AG09309 (cell line): ENCODE measurements around the gene MTHFR.

ENCODE experiments used
- DNase-seq: peaks from one replicate; pipeline ENCODE4 v3.0.0-alpha.2; 2010; ENCODE audit warnings: low read depth
- H3K4me3 ChIP-seq: 2 replicates; pipeline ENCODE4 v1.5.1; 2011; ENCODE audit warnings: mild to moderate bottlenecking, low read depth, low read length, moderate library complexity; ENCODE audit not compliant: control insufficient read depth
- CTCF ChIP-seq: IDR thresholded peaks from 2 replicates; pipeline ENCODE4 v1.5.1; 2011; ENCODE audit warnings: mild to moderate bottlenecking, low read depth, low read length, inconsistent platforms; ENCODE audit not compliant: insufficient read depth, control insufficient read depth; ENCODE audit errors: missing control alignments

MTHFR gene

GRCh38 chr1:11805422-11806306 lies at the start of gene MTHFR, which contains the start of gene CLCN6:
TSS of gene MTHFR (minus strand) at chr1:11805964. CDS start at chr1:11803116, 2,848 bp downstream.
TSS of gene CLCN6 (plus strand) at chr1:11806191. CDS start at chr1:11806263, 72 bp downstream.
- peak within 1 kb of the TSS; percentile 88 for H3K4me3 ChIP-seq
- TF ChIP-seq CTCF, result no peak
- peak; percentile 92 for DNase-seq

GRCh38 chr1:11855430-11855829 lies 49.7 kb upstream of the MTHFR start:
- DNase-seq, result no peak
- no peak for TF ChIP-seq CTCF
- H3K4me3 ChIP-seq, result no peak overlapping the region

- no peak for DNase-seq
- H3K4me3 ChIP-seq, result no peak overlapping the region
- TF ChIP-seq CTCF, result no peak
Observed at GRCh38 chr1:11854519-11854918, 48.8 kb upstream of the MTHFR start.

GRCh38 chr1:11851180-11851579 lies 45.4 kb upstream of the MTHFR start:
- no peak overlapping the region for H3K4me3 ChIP-seq
- DNase-seq, result no peak
- no peak for TF ChIP-seq CTCF

- TF ChIP-seq CTCF, result no peak
- no peak overlapping the region for H3K4me3 ChIP-seq
- DNase-seq, result no peak
Observed at GRCh38 chr1:11850156-11850555, 44.4 kb upstream of the MTHFR start.

GRCh38 chr1:11848373-11848700 lies 42.6 kb upstream of the MTHFR start:
- DNase-seq, result no peak
- no peak overlapping the region for H3K4me3 ChIP-seq
- no peak for TF ChIP-seq CTCF
